BE2C (cell line): ENCODE data around the gene FAM53B.

Source experiments
- DNase-seq: peaks from one replicate; pipeline ENCODE4 v3.0.0-alpha.2; 2020
- H3K27me3 ChIP-seq: fragments of 250-450 bp; sonication (Bioruptor Pico); 2 replicates; pipeline ENCODE4 v1.5.1; 2020; ENCODE audit warnings: mild to moderate bottlenecking
- H3K36me3 ChIP-seq: fragments of 250-450 bp; sonication (Bioruptor Pico); 2 replicates; pipeline ENCODE4 v1.5.1; 2020; ENCODE audit warnings: mild to moderate bottlenecking
- H3K4me1 ChIP-seq: fragments of 250-450 bp; sonication (Bioruptor Pico); 2 replicates; pipeline ENCODE4 v1.5.1; 2020
- H3K4me3 ChIP-seq: 2 replicates; pipeline ENCODE4 v1.5.1; 2011; ENCODE audit warnings: low read depth, low read length
- H3K9me3 ChIP-seq: fragments of 250-450 bp; sonication (Bioruptor Pico); 2 replicates; pipeline ENCODE4 v1.5.1; 2020
- TF ChIP-seq, protein P1 (sequence below): IDR thresholded peaks from 2 replicates; pipeline ENCODE4 v1.5.1; 2012; ENCODE audit warnings: mild to moderate bottlenecking, low read depth, low read length

Gene FAM53B

DNA sequence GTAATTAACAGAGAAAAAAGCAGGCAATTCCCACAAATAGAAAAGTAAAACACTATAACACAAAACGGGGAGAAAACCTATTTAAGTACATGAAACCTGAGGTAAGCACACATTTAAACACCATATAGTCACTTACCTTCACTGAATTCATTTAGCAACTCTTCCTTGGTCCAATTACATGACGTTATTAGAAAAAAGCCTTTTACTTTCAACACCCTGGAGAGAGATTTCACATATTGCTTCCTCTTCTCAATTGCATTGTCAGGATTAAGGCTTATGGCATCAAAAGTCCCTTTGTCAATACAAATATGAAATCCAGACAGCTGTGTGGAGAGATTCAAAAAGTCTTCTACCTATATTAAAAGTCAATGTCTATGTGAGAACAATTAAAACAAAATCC, 21.1 kb upstream of the FAM53B start:
- Histone ChIP-seq H3K4me1 (no peaks in the 10 kb centered on the region), H3K4me3 (no peak overlapping the region), H3K36me3 (peaks cover 6% of the 10 kb centered on the region), H3K27me3 (no peaks in the 10 kb centered on the region), H3K9me3 (no peaks in the 10 kb centered on the region)
- no peak for DNase-seq
- TF ChIP-seq, protein P1, sequence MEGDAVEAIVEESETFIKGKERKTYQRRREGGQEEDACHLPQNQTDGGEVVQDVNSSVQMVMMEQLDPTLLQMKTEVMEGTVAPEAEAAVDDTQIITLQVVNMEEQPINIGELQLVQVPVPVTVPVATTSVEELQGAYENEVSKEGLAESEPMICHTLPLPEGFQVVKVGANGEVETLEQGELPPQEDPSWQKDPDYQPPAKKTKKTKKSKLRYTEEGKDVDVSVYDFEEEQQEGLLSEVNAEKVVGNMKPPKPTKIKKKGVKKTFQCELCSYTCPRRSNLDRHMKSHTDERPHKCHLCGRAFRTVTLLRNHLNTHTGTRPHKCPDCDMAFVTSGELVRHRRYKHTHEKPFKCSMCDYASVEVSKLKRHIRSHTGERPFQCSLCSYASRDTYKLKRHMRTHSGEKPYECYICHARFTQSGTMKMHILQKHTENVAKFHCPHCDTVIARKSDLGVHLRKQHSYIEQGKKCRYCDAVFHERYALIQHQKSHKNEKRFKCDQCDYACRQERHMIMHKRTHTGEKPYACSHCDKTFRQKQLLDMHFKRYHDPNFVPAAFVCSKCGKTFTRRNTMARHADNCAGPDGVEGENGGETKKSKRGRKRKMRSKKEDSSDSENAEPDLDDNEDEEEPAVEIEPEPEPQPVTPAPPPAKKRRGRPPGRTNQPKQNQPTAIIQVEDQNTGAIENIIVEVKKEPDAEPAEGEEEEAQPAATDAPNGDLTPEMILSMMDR = no peak

DNA sequence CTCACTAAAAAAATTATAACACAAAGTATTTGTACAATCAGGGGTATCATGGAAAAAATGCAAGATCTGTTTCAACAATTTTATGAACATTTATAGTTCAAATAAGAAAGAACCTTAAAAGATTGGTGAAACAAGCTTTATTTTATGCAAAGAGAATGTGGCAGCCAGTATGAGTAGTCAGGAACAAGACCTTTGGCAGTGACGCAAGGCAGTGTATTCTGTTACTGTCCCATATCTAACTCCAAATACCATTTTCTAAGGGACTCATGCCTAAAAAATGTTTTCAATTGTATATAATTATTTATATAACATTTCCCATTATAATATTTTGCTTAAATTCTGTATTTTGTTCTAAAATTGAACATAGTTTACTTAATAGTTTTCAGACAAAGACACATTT, 19.1 kb upstream of the FAM53B start:
- Histone ChIP-seq H3K36me3 (peaks cover 5% of the 10 kb centered on the region), H3K27me3 (no peaks in the 10 kb centered on the region), H3K9me3 (no peaks in the 10 kb centered on the region), H3K4me1 (no peaks in the 10 kb centered on the region), H3K4me3 (no peak overlapping the region)
- DNase-seq = no peak
- TF ChIP-seq, protein P1 = no peak

DNA sequence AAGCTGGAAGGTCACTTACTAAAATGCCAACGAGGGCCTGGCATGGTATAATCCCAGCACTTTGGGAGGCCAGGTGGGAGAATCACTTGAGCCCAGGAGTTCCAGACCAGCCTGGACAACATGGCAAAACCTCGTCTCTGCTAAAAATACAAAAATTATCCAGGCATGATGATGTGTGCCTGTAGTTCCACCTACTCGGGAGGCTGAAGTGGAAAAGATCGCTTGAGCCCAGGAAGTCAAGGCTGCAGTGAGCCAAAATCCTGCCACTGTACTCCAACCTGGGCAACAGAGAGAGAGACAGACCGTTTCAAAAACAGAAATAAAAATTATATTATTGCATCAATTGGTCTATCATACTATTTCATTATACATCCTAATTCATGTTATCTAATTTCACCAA, 18.1 kb upstream of the FAM53B start:
- TF ChIP-seq, protein P1 = no peak
- Histone ChIP-seq H3K9me3 (no peaks in the 10 kb centered on the region), H3K27me3 (no peaks in the 10 kb centered on the region), H3K36me3 (peaks cover 9% of the 10 kb centered on the region), H3K4me3 (no peak overlapping the region), H3K4me1 (no peaks in the 10 kb centered on the region)
- DNase-seq = no peak

DNA sequence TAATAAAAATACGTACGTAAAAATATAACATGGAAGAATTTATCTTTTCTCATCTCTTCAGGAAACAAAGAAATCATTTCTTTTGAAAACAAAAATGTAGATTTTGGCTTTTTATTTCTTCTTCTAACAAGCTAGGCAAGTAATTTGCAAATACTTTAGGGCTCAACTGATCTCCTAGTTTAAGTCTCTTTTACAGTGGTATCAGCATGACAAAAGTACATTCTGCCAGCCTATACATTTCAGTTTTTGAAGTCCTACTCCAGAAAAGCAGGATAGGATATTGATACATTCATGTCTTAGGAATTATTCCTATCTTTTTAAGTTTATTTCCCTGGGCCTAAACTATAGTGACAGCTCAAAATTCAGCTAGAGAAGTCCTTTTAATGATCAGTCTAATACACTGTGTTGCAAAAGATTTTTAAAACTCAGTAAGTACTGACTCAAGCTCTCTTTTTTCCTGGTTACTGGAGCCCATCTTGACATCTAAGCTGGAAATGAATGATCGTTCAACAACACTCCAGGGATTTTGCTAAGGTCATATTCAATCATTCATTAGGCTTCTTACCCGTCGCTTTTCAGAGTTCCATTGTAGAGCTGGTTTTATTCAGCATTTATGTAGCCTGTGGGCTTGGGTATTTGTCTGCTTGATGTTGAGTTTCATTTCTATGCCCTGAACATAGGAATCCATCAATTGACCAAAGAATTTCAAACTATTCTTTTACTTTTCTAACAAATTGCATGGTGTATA, 12.2 kb upstream of the FAM53B start:
- no peak overlapping the region for H3K4me3 ChIP-seq
- no peaks in the 10 kb centered on the region for H3K9me3 ChIP-seq
- no peaks in the 10 kb centered on the region for H3K27me3 ChIP-seq
- H3K36me3 ChIP-seq = peaks cover 9% of the 10 kb centered on the region
- TF ChIP-seq, protein P1 = no peak
- H3K4me1 ChIP-seq = peaks cover 8% of the 10 kb centered on the region; the same call in 1 of the 2 replicates
- no peak for DNase-seq

DNA sequence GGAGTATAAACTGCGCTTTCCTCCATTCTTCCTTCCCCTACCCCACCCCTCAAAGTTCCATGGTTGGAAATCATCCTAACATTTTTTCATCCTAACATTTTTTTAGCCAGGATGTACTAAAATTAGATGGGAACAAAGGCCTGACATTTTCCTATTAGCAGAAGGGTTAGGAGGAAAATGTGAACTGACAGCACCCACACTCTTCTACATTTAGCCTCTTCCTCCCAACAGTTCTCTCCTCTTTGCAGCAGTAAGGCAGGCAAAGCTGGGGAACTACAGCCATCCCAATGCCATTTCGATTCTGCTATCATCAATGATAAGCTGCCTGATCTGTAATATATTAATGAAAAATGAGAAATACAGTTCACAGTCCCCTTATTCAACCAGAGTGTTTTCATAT, 11.4 kb upstream of the FAM53B start:
- peaks cover 8% of the 10 kb centered on the region; the same call in 1 of the 2 replicates for H3K4me1 ChIP-seq
- DNase-seq = no peak
- H3K9me3 ChIP-seq = no peaks in the 10 kb centered on the region

DNA sequence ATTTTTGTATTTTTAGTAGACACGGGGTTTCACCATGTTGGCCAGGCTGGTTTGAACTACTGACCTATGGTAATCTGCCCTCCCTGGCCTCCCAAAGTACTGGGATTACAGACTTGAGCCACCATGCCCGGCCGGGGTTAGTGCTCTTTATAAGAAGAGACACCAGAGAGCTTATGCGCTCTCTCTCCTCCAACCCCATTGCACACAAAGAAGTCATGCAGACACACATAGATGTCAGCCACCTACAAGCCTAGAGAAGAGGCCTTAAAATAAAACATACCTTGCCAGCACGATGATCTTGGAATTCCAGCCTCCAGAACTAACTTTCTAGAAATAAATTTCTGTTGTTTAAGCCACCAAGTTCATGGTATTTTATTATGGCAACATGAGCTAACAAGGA, 10.0 kb upstream of the FAM53B start:
- Histone ChIP-seq H3K4me1 (peaks cover 8% of the 10 kb centered on the region; the same call in 1 of the 2 replicates), H3K36me3 (peaks cover 6% of the 10 kb centered on the region; the same call in 1 of the 2 replicates), H3K9me3 (no peaks in the 10 kb centered on the region), H3K4me3 (no peak overlapping the region), H3K27me3 (no peaks in the 10 kb centered on the region)
- TF ChIP-seq, protein P1 = no peak
- no peak for DNase-seq

More for the DNA sequence above, 11.4 kb upstream of the FAM53B start:
- TF ChIP-seq, protein P1 = no peak
- Histone ChIP-seq H3K27me3 (no peaks in the 10 kb centered on the region), H3K4me3 (no peak overlapping the region), H3K36me3 (peaks cover 9% of the 10 kb centered on the region)
